Osteoblast (primary cell): ENCODE data around the gene ZNF385D. TPM values are rescaled to one million over a fixed set of nuclear protein-coding genes. Genes with fewer than 3 reads are reported as not detected.

ENCODE experiments used
- DNase-seq: peaks from one replicate; pipeline ENCODE4 v3.0.0; 2011; ENCODE audit warnings: low spot score, mixed read lengths; ENCODE audit not compliant: insufficient read length; ENCODE audit errors: missing footprints
- H2AFZ ChIP-seq: 2 replicates; pipeline ENCODE4 v1.6.0; 2011; ENCODE audit warnings: mild to moderate bottlenecking, low read length
- H3K27ac ChIP-seq: 2 replicates; pipeline ENCODE4 v1.5.1; 2011; ENCODE audit warnings: mild to moderate bottlenecking, low read depth, low read length, moderate library complexity
- H3K27me3 ChIP-seq: 2 replicates; pipeline ENCODE4 v1.6.0; 2012; ENCODE audit warnings: mild to moderate bottlenecking, control low read depth, inconsistent platforms, low read length, moderate library complexity; ENCODE audit not compliant: insufficient read depth
- H3K36me3 ChIP-seq: 2 replicates; pipeline ENCODE4 v1.5.1; 2011; ENCODE audit warnings: mild to moderate bottlenecking, low read length, control low read depth, moderate library complexity; ENCODE audit not compliant: insufficient read depth
- H3K4me1 ChIP-seq: 2 replicates; pipeline ENCODE4 v1.5.1; 2011; ENCODE audit warnings: mild to moderate bottlenecking, low read length, control low read depth, moderate library complexity; ENCODE audit not compliant: insufficient read depth
- H3K4me2 ChIP-seq: 2 replicates; pipeline ENCODE4 v1.6.0; 2011; ENCODE audit warnings: mild to moderate bottlenecking, low read length; ENCODE audit not compliant: insufficient read depth
- H3K4me3 ChIP-seq: fragments of 200-600 bp; sonication (generic); 3 replicates; pipeline ENCODE4 v1.5.1; 2012; ENCODE audit warnings: mild to moderate bottlenecking, low read length, inconsistent platforms; ENCODE audit not compliant: insufficient read depth
- H3K79me2 ChIP-seq: 2 replicates; pipeline ENCODE4 v1.6.0; 2012; ENCODE audit warnings: mild to moderate bottlenecking, low read length, control low read depth, inconsistent platforms; ENCODE audit not compliant: insufficient read depth
- H3K9me3 ChIP-seq: 2 replicates; pipeline ENCODE4 v1.5.1; 2011; ENCODE audit warnings: low read depth, low read length, control low read depth
- H4K20me1 ChIP-seq: 2 replicates; pipeline ENCODE4 v1.6.0; 2012; ENCODE audit warnings: mild to moderate bottlenecking, low read length, control low read depth; ENCODE audit not compliant: insufficient read depth
- total RNA-seq: library from RNA; depleted of rRNA; stranded (reverse); fragments of >200 nt; gene quantifications from 2 replicates; pipeline ENCODE4 v1.2.3, GENCODE V29; 2012
- TF ChIP-seq, protein P1 (sequence below): IDR thresholded peaks from 2 replicates; pipeline ENCODE4 v1.5.1; 2011; ENCODE audit warnings: mild to moderate bottlenecking, low read depth, low read length, moderate library complexity; ENCODE audit errors: extremely low read depth

The ZNF385D gene
- total RNA-seq, 1 donor = 2.5 TPM

DNA sequence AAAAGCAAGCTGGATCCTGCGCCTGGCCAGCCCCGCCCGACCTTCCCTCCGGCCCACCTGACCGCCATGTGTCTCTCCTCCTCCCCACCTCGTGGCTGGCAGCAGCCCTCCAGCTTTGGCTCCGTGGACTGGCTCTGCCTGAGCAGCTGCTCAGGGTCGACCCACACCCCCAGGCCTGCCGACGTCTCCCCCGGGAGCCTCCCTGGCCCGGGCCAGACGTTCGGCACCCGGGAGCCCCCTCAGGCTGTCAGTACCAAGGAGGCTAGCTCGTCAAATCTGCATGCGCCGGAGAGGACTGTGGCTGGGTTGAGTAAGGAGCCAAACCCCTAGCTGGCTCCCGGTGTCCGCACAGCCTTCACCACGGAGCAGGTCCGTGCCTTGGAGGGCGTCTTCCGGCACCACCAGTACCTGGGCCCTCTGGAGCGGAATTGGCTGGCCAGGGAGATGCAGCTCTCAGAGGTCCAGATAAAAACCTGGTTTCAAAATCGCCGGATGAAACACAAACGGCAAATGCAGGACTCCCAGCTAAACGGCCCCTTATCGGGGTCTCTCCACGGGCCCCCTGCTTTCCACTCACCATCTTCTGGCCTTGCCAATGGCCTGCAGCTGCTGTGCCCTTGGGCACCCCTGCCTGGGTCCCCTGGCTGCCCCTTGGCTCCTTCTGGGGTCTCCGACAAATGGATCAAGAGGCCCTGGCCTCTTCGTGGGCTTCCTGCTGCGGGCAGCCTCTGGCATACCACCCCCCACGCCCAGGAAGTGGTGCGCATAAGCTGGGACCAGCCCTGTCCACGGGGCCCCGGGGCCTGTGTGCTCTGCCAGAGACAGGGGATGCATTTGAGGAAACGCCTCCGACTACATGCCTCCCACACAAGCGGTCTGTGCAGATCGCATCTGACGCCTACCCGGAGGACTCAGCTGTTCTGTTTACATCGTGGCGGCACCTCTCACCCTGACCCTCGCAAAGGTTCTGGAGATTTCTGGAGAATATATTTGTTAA is 345.0 kb downstream of the ZNF385D start:
- no peaks in the 10 kb centered on the region for H3K4me1 ChIP-seq
- peak; percentile 35 for DNase-seq
- H4K20me1 ChIP-seq = no peaks in the 10 kb centered on the region
- H3K27me3 ChIP-seq = no peaks in the 10 kb centered on the region
- TF ChIP-seq, protein P1, sequence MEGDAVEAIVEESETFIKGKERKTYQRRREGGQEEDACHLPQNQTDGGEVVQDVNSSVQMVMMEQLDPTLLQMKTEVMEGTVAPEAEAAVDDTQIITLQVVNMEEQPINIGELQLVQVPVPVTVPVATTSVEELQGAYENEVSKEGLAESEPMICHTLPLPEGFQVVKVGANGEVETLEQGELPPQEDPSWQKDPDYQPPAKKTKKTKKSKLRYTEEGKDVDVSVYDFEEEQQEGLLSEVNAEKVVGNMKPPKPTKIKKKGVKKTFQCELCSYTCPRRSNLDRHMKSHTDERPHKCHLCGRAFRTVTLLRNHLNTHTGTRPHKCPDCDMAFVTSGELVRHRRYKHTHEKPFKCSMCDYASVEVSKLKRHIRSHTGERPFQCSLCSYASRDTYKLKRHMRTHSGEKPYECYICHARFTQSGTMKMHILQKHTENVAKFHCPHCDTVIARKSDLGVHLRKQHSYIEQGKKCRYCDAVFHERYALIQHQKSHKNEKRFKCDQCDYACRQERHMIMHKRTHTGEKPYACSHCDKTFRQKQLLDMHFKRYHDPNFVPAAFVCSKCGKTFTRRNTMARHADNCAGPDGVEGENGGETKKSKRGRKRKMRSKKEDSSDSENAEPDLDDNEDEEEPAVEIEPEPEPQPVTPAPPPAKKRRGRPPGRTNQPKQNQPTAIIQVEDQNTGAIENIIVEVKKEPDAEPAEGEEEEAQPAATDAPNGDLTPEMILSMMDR = no peak
- no peaks in the 10 kb centered on the region for H3K9me3 ChIP-seq
- no peaks in the 10 kb centered on the region for H3K36me3 ChIP-seq
- H2AFZ ChIP-seq = no peak overlapping the region
- no peak overlapping the region for H3K27ac ChIP-seq
- H3K4me3 ChIP-seq = no peak overlapping the region
- H3K79me2 ChIP-seq = no peaks in the 10 kb centered on the region
- no peak overlapping the region for H3K4me2 ChIP-seq

DNA sequence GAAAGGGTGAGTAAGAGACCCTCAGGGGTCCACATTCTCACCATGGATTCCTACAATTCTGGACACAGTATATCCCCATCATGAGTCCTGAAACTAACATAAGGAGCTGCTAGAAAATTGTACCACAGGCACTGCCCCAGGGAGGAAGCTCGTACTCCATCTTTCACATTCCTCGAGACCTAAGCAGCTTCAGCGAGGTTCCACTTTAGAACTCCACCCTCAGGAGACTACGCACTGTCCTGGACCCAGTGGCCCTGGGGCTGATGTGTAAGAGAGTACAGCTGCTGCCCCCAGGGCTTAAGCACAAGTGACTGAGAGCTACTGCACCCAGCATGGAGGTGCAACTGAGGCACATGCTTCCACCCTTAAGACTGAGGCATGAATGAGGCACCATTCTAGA is 352.5 kb downstream of the ZNF385D start:
- Histone ChIP-seq H3K4me3 (no peak overlapping the region), H3K4me2 (no peak overlapping the region), H3K79me2 (no peaks in the 10 kb centered on the region), H3K27me3 (no peaks in the 10 kb centered on the region), H3K36me3 (no peaks in the 10 kb centered on the region), H4K20me1 (no peaks in the 10 kb centered on the region), H3K4me1 (no peaks in the 10 kb centered on the region), H3K27ac (no peak overlapping the region), H3K9me3 (peaks cover 2% of the 10 kb centered on the region), H2AFZ (no peak overlapping the region)
- DNase-seq = no peak
- TF ChIP-seq, protein P1 = no peak

DNA sequence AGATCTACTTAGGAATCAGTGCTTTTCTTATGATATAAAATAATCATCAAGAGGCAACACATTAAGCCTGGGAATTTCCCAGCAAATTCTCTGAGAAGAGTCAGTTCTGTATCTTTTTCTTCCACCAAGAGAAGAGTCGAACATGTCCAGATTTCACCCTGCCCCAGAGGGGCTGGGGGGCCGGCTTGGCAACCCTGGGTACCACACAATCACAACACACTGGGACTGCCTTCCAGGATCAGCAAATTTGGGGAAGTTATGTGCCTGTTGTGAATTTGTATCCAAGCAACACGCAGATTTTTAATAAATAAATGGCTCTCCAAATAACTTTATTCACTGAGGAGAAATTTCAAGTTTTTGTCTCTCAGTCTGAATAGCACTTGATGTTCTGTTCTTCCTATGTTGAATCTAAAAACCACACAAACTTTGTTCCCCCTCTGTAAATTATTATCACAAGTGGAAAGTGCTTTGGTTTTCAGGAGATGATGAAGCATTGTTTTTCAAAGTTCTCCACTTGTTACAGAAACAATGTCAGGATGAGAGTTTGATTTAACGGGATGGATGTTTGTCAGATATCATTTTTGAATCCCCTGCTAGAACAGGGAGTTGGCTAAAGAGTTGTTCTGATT is 357.2 kb downstream of the ZNF385D start:
- peaks cover under 1% of the 10 kb centered on the region for H3K9me3 ChIP-seq
- H3K4me1 ChIP-seq = no peaks in the 10 kb centered on the region
- no peak overlapping the region for H3K27ac ChIP-seq
- H3K27me3 ChIP-seq = no peaks in the 10 kb centered on the region
- H4K20me1 ChIP-seq = no peaks in the 10 kb centered on the region
- H2AFZ ChIP-seq = no peak overlapping the region
- H3K4me2 ChIP-seq = no peak overlapping the region
- H3K36me3 ChIP-seq = no peaks in the 10 kb centered on the region
- no peaks in the 10 kb centered on the region for H3K79me2 ChIP-seq
- no peak for DNase-seq
- H3K4me3 ChIP-seq = no peak overlapping the region
- TF ChIP-seq, protein P1 = no peak

DNA sequence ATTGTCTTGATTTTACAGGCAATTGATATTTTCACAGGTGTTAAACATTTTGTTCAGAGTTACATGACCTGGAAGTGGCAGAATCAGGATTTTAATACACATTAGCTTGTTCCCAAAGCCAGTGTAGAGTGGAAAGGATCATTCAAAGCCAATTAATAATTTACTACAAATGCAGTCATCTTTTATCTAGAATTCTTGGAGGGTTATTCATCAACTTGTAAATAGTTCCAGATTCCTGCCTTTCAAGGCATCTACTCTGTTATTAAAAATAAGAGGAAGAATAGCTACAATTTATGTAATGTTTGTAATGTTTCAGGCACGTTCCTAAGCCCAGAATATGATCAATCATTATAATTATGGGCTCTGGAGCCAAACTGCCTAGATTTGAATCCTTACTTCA is 358.5 kb downstream of the ZNF385D start:
- Histone ChIP-seq H3K79me2 (no peaks in the 10 kb centered on the region), H3K4me2 (no peak overlapping the region), H3K27ac (no peak overlapping the region), H3K4me1 (no peaks in the 10 kb centered on the region), H4K20me1 (no peaks in the 10 kb centered on the region), H2AFZ (no peak overlapping the region), H3K4me3 (no peak overlapping the region), H3K27me3 (no peaks in the 10 kb centered on the region), H3K9me3 (no peaks in the 10 kb centered on the region), H3K36me3 (no peaks in the 10 kb centered on the region)
- DNase-seq = peak; percentile 21
- TF ChIP-seq, protein P1 = no peak
